HepG2 (cell line): Measurements from ENCODE around the gene APOM. TPM values are rescaled to one million over a fixed set of nuclear protein-coding genes. Genes with fewer than 3 reads are reported as not detected.

Experiments
- BCL6 ChIP-seq: IDR thresholded peaks from 2 replicates; pipeline ENCODE4 v1.6.1; 2016; ENCODE audit warnings: missing genetic modification reagents, missing compliant biosample characterization
- KAT7 ChIP-seq: IDR thresholded peaks from 2 replicates; pipeline ENCODE4 v1.6.1; 2018; ENCODE audit warnings: borderline replicate concordance, missing compliant biosample characterization
- NPAS2 ChIP-seq: sonication (generic); formaldehyde crosslinking; IDR thresholded peaks from 2 replicates; pipeline ENCODE4 v1.8.0; 2022; ENCODE audit warnings: mild to moderate bottlenecking, missing genetic modification reagents, borderline replicate concordance
- PLRG1 ChIP-seq: fragments of 450-650 bp; conservative IDR thresholded peaks from 2 replicates; pipeline ENCODE4 v1.6.1; 2016
- TSC22D2 ChIP-seq: sonication (generic); formaldehyde crosslinking; IDR thresholded peaks from 2 replicates; pipeline ENCODE4 v1.5.1; 2020; ENCODE audit warnings: missing genetic modification reagents, mild to moderate bottlenecking, borderline replicate concordance
- ZBED4 ChIP-seq: sonication (generic); formaldehyde crosslinking; IDR thresholded peaks from 2 replicates; pipeline ENCODE4 v1.4.0; 2020; ENCODE audit warnings: missing genetic modification reagents, borderline replicate concordance
- ZBTB33 ChIP-seq: sonication (generic); formaldehyde crosslinking; IDR thresholded peaks from 2 replicates; pipeline ENCODE4 v1.4.0; 2020; ENCODE audit warnings: missing genetic modification reagents
- ZBTB40 ChIP-seq, 2 experiments: fragments of 450-650 bp in 1 of 2; sonication (generic) in 1 of 2; formaldehyde crosslinking in 1 of 2; IDR thresholded peaks; 2 replicates each; pipeline versions ENCODE4 v1.6.1 to v1.8.0; 2016 to 2022; ENCODE audit warnings: antibody characterized with exemption in 1 of 2, mild to moderate bottlenecking in 1 of 2, missing genetic modification reagents in 1 of 2
- ZNF12 ChIP-seq: sonication (generic); formaldehyde crosslinking; IDR thresholded peaks from 2 replicates; pipeline ENCODE4 v1.5.0; 2020; ENCODE audit warnings: missing genetic modification reagents
- polyA plus RNA-seq, 8 experiments: library from polyadenylated mRNA; depleted of rRNA in 3 of 8; stranded (reverse) in 7 of 8; unstranded in 1 of 8; fragments of >200 nt; fragmentation: Illumina TruSeq in 4 of 8; extraction: Trizol in 4 of 8; gene quantifications; 2 replicates each; pipeline versions ENCODE4 v1.2.1 to v1.2.3, GENCODE V29; 2011 to 2016; ENCODE audit warnings: low read depth in 4 of 8, missing spikeins in 1 of 8, mixed read lengths in 1 of 8; ENCODE audit not compliant: insufficient read depth in 1 of 8
- total RNA-seq, 5 experiments: library from RNA; depleted of rRNA; stranded (reverse); fragments of >200 nt; fragmentation: Illumina TruSeq; extraction: Trizol; gene quantifications; 2 replicates each; pipeline ENCODE4 v1.2.3, GENCODE V29; 2016; ENCODE audit warnings: low read depth in 1 of 5
- TF ChIP-seq, protein P1 (sequence below): sonication (generic); formaldehyde crosslinking; IDR thresholded peaks from 2 replicates; pipeline ENCODE4 v1.8.1; 2023; ENCODE audit warnings: mild to moderate bottlenecking, inconsistent platforms, moderate library complexity, missing genetic modification reagents, borderline replicate concordance

The APOM gene
- total and polyA plus RNA-seq, 2 of the 13 experiments (the other 11 are each of a cell fraction or from before 2014, with no cell fraction given), result 98.2 to 1,140 TPM

- TF ChIP-seq ZBED4 (peak; percentile 79; the same call in 1 of the 2 replicates), ZBTB33 (CRISPR knock-in tag) (peak; percentile 79; the same call in 1 of the 2 replicates), BCL6 (CRISPR knock-in tag) (peak; percentile 97), ZNF12 (CRISPR knock-in tag) (0 out of 2 replicates have a peak, but pooled peaks have one; percentile 80), KAT7 (no peak; the same call in 1 of the 2 replicates), ZBTB40 (IDR thresholded peaks at IDR 0.05) (no peak), ZBTB40 (CRISPR knock-in tag; IDR thresholded peaks at IDR 0.05) (peak; percentile 78; the same call in 1 of the 2 replicates), PLRG1 (no peak), TSC22D2 (CRISPR knock-in tag) (peak; percentile 75; the same call in 1 of the 2 replicates), NPAS2 (CRISPR knock-in tag) (no peak)
- TF ChIP-seq, protein P1, sequence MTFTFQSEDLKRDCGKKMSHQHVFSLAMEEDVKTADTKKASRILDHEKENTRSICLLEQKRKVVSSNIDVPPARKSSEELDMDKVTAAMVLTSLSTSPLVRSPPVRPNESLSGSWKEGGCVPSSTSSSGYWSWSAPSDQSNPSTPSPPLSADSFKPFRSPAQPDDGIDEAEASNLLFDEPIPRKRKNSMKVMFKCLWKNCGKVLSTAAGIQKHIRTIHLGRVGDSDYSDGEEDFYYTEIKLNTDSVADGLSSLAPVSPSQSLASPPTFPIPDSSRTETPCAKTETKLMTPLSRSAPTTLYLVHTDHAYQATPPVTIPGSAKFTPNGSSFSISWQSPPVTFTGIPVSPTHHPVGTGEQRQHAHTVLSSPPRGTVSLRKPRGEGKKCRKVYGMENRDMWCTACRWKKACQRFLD (CRISPR knock-in tag), result 0 out of 2 replicates have a peak, but pooled peaks have one; percentile 41
Measured at GRCh38 chr6:31655349-31656237, at the start of gene APOM (continued).
